Chondrocyte (in vitro differentiated cells): ENCODE measurements around the gene MTUS2. TPM values are rescaled to one million over a fixed set of nuclear protein-coding genes. Genes with fewer than 3 reads are reported as not detected.

ENCODE experiments used
- DNase-seq: peaks from one replicate; pipeline ENCODE4 v3.0.0; 2021; ENCODE audit warnings: mixed read lengths, low spot score
- H3K27ac Mint-ChIP-seq: one replicate; pipeline ENCODE4 v1.8.0; 2021; ENCODE audit warnings: mild to moderate bottlenecking, moderate library complexity, mixed read lengths; ENCODE audit not compliant: unreplicated experiment
- H3K27me3 Mint-ChIP-seq: 2 replicates; pipeline ENCODE4 v1.8.0; 2021; ENCODE audit warnings: low read depth, mixed read lengths
- H3K36me3 Mint-ChIP-seq: 2 replicates; pipeline ENCODE4 v1.8.0; 2021; ENCODE audit warnings: low read depth, mixed read lengths
- H3K4me1 Mint-ChIP-seq: 2 replicates; pipeline ENCODE4 v1.8.0; 2021; ENCODE audit warnings: low read depth, mild to moderate bottlenecking, mixed read lengths
- H3K4me3 Mint-ChIP-seq: one replicate; pipeline ENCODE4 v1.8.0; 2021; ENCODE audit warnings: mild to moderate bottlenecking, moderate library complexity, mixed read lengths; ENCODE audit not compliant: unreplicated experiment
- H3K9me3 Mint-ChIP-seq: 2 replicates; pipeline ENCODE4 v1.8.0; 2021; ENCODE audit warnings: low read depth, mixed read lengths
- CTCF ChIP-seq: fragments of 200-600 bp; sonication (generic); IDR thresholded peaks from 2 replicates; pipeline ENCODE4 v1.5.0; 2021; ENCODE audit warnings: antibody characterized with exemption, mild to moderate bottlenecking, moderate library complexity
- total RNA-seq: library from RNA; stranded (reverse); gene quantifications from 3 replicates; pipeline ENCODE4 v1.2.1, GENCODE V29; 2021

The MTUS2 gene
- total RNA-seq, 1 donor from 2014 or later = 1.2 TPM

GRCh38 chr13:29484236-29484635, 664.1 kb downstream of the MTUS2 start:
- Mint-ChIP-seq H3K36me3 (no peaks in the 10 kb centered on the region), H3K27me3 (peaks cover 36% of the 10 kb centered on the region), H3K27ac (no peak overlapping the region), H3K4me3 (no peak overlapping the region), H3K4me1 (no peaks in the 10 kb centered on the region), H3K9me3 (no peaks in the 10 kb centered on the region)
- no peak for TF ChIP-seq CTCF
- DNase-seq = no peak

- Mint-ChIP-seq H3K27me3 (peaks cover 32% of the 10 kb centered on the region), H3K4me3 (no peak overlapping the region), H3K9me3 (no peaks in the 10 kb centered on the region), H3K4me1 (no peaks in the 10 kb centered on the region), H3K27ac (no peak overlapping the region), H3K36me3 (no peaks in the 10 kb centered on the region)
- DNase-seq = no peak
- TF ChIP-seq CTCF = no peak
Measured at GRCh38 chr13:29484796-29485195, 664.7 kb downstream of the MTUS2 start.

- Mint-ChIP-seq H3K4me3 (no peak overlapping the region), H3K4me1 (no peaks in the 10 kb centered on the region), H3K9me3 (no peaks in the 10 kb centered on the region), H3K27ac (no peak overlapping the region), H3K36me3 (no peaks in the 10 kb centered on the region), H3K27me3 (peaks cover 22% of the 10 kb centered on the region)
- no peak for TF ChIP-seq CTCF
- no peak for DNase-seq
Measured at GRCh38 chr13:29486551-29486950, 666.4 kb downstream of the MTUS2 start.

- no peaks in the 10 kb centered on the region for H3K9me3 Mint-ChIP-seq
- no peak for TF ChIP-seq CTCF
- no peak overlapping the region for H3K27ac Mint-ChIP-seq
- H3K36me3 Mint-ChIP-seq = no peaks in the 10 kb centered on the region
- no peak overlapping the region for H3K4me3 Mint-ChIP-seq
- DNase-seq = no peak
- peaks cover 17% of the 10 kb centered on the region for H3K27me3 Mint-ChIP-seq
- H3K4me1 Mint-ChIP-seq = no peaks in the 10 kb centered on the region
Measured at GRCh38 chr13:29487466-29488454, 667.6 kb downstream of the MTUS2 start.

- no peaks in the 10 kb centered on the region for H3K4me1 Mint-ChIP-seq
- no peak for DNase-seq
- H3K9me3 Mint-ChIP-seq = no peaks in the 10 kb centered on the region
- no peak overlapping the region for H3K4me3 Mint-ChIP-seq
- H3K27ac Mint-ChIP-seq = no peak overlapping the region
- no peak for TF ChIP-seq CTCF
- peaks cover 19% of the 10 kb centered on the region for H3K27me3 Mint-ChIP-seq
- H3K36me3 Mint-ChIP-seq = no peaks in the 10 kb centered on the region
Measured at GRCh38 chr13:29489650-29490560, 669.8 kb downstream of the MTUS2 start.
